NCI-H1092 treated with DMSO at 0.1 percent for 48 hours (cell line): ENCODE results near the gene CFI.
"Not testable (repeated sequence)": the region's sequence is repeated elsewhere in the genome, so short reads cannot be mapped to it uniquely, and the experiment has no call there.

Experiments used
- DNase-seq: peaks from one replicate; lab custom pipeline; 2025; lab: John Stamatoyannopoulos, UW

The CFI gene

DNA sequence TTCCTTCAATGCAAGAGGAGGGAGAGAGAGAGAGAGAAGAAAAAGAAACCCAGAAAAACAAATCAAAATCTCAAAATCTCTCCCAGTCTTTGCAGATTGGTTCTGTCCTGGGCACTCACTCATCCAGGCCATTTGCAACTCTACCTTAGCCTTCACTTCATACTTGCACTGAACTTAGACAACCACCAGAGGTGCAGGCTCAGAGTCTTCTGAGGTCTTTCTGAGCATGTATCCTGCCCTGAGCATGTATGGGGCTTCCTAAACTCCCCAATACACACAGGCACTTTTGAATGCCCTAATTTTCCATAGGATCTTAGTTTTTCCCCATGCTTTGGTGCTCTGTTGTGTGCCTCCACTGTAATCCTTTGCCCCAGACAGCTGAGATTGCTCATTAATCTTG lies 2.9 kb downstream of the CFI start:
- DNase-seq: no peak

DNA sequence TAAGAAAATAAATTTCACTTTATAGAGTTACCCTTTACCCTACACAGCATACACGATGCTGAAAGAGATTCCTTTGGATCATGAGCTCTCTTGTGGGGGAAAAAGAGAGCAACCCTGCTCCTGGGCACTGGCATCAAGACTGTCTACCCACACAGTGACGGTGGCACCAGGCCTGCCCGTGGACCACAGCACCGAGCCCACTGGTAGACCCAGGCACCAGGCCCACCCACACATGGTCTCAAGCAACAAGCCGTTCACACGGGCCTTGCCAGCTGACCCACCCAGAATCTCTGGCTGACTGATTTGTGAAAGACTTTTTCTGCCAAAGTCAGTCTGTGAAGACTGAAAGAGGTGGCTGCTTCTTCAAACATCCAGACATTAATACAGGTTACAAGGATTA lies 6.7 kb downstream of the CFI start:
- no peak for DNase-seq

DNA sequence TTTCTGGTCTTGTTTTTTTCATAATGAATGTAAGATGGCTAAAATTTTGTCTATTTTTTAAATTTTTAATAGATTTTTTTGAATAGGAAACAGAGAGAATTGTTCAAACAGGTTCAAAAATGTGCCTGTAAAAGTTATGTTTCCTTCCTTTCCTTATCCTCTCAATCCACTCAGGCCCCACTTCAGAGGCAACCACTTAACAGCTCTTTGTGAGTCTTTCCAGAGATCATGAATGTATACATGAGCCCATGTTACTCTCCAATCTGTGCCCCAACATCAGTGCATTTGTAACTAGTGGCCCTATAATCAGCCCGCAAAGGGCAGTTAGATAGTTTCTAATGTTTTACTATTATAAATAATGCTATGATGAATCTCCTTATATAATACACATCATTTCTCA lies 14.0 kb downstream of the CFI start:
- DNase-seq: no peak

DNA sequence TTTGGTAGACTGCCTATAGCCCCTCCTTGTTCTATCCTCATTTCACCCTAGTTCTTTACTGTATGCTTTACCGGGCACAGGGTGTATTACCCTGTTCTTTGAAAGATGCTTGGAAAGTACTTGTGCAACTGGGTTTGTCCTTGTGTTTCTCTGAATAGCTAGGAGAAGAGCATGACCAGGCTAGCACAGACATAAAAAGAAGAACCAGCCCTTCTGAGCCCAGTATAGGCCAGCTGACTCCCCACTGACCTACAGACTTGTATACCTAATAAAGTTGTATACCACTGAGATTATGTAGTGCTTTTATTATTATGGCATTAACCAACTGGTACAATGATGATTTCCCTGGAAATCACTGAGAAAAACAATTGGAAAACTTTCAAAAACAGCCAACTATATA lies 15.0 kb downstream of the CFI start:
- no peak for DNase-seq

DNA sequence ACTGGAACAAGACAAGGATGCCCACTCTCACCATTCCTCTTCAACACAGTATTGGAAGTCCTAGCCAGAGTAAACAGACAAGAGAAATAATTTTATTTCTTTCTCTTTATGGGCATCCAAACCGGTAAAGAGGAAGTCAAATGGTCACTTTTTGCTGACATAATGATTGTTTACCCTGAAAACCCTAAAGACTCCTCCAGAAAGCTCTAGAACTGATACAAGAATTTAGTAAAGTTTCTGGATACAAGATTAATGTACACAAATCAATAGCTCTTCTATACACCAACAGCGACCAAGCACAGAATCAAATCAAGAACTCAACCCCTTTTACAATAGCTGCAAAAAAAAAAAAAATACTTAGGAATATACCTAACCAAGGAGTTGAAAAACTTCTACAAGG lies 19.7 kb downstream of the CFI start:
- not testable (repeated sequence) for DNase-seq

DNA sequence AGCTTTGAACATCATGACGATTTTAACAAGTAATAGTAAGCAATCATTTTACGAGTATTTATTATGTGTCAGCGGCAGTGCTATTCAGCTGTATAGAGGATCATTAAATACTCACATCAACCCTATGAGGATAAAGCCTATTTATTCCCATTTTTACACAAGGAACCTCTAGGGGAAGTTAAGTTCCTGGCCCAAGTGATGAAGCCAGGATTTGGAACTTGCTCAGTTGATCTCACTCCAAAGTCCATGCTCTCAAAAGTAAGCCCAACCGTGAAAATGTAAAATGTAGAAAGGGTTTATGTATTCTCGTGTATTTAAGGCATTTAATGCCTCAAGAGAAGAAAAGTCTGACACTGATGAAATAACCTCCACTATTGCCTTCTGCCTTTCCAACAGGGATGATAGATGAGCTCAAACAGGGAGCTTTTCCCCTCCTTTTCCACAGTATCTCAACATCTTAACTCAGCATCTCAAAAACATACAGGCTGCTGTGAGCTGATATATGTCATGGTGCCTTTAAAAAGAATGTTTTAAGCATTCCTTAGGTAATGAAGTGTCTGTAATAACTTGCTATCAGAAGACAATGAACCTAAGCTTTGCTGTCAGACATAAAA lies 36.9 kb downstream of the CFI start:
- DNase-seq: no peak

DNA sequence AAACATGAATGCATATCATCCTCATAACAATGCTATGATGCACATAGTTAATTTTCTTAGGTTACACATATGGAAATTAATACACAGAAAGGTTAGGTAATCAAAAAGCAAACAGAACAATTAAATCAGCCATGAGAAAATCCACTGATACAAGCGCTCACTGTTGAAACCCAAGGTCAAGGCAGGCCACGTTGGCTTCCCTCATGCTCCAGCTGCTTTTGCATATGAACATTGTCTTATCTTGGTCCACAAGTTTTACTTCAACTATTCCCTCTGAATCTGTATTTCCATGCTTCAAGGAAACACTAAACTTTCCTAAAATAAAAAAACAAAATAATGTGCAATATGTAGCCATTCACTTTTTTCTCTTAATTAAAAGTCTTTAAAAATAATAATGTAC lies 37.4 kb downstream of the CFI start:
- no peak for DNase-seq

DNA sequence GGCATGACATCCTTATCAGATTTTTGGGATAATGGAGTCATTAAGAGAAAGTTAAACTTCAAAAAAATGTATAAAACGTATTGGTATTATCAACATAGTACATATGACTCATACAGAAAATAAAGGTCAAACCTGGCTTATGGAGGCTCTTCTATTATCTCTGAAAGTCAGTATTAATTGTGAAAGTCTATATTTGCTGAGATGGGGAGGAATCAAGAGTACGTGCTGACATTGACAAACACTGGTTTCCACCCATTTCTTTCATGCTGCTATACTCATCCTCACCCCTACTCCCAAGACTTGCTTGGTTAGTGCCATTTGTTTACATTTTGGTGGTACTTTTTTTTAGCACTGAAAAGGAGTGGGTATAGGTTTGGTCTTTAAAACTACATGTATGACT lies 41.1 kb downstream of the CFI start:
- DNase-seq: no peak

DNA sequence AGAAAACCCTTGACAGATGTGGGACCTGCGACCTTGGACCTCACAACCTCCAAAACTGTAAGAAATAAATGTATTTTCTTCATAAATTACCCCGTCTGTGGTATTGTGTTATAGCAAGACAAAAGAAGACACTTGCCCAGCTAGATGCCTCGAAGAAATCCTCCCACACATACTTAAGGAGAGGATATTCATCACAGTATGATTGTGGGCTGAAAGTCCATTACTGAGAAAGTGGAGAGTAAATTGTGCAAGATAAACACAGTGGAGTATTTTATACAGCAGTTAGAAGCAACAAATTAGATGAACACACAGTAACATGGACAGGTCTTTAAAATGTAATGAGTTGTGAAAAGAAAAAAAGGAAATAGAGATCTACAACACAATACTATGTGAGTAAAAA lies 46.1 kb downstream of the CFI start:
- no peak for DNase-seq

DNA sequence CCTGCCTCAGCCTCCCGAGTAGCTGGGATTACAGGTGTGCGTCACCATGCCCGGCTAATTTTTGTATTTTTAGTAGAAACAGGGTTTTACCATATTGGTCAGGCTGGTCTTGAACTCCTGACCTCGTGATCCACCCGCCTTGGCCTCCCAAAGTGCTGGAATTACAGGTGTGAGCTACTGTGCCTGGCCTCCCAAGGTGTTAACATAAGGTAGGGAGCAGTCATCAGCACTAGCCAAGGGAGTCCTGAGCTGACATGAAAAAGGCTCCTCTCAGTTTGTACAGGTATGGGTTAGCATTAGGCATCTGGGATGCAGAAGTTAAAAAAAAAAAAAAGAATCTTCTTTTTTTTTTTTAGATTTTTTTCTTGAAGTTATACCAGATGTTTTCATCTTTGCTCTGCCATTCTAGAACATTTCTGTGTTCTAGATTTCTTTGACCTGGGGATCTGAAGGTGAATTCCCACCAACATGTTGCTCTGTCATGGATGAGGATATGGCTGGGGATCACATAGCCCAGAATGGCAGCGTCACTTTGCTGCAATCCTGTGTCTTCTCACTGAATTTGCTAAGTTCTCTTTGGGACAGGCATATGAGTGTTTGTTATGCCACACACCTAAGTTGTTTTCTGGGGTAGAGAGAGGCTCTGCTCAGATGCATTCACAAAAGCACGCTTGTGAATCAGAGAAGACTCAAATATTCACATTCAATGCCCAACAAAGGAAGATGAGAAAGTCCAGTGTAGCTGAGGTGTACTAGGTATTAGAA lies 47.5 kb downstream of the CFI start:
- no peak for DNase-seq

DNA sequence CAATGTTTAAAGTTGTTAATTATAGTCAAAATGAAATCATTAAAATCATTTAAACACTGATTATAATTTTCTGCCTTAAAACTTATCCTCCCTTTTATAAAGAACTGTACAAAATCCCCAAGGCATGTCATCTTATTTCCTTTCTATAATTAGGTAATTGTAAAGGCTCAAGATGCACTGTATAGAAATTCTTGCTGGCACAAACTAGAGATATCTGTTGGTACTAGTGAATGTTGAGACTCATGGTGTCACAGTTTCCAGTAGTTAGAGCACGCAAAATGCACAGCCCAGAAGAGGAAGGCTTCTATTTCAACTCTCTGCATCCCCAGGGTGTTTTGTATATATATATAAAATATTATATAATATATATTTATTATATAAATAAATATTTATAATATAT lies 49.3 kb downstream of the CFI start:
- no peak for DNase-seq

DNA sequence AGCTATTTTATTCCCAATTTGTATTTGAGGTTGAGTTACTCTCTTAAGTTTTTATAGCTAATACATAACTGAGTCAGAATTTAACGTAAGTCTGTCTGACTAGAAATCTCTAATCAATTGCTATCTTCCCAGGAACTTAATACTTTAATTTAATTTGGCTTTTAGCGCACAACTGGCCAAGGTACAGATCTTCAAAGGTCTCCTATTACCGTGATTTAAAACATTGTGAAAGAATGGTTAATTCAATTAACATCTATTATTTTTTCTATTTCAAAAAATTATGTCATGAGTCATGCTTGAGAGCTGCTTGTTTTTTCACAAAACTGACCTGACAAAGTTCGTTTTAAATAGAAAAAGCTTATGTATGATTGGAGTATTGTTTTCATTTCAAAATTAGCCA lies 49.9 kb downstream of the CFI start:
- no peak for DNase-seq

DNA sequence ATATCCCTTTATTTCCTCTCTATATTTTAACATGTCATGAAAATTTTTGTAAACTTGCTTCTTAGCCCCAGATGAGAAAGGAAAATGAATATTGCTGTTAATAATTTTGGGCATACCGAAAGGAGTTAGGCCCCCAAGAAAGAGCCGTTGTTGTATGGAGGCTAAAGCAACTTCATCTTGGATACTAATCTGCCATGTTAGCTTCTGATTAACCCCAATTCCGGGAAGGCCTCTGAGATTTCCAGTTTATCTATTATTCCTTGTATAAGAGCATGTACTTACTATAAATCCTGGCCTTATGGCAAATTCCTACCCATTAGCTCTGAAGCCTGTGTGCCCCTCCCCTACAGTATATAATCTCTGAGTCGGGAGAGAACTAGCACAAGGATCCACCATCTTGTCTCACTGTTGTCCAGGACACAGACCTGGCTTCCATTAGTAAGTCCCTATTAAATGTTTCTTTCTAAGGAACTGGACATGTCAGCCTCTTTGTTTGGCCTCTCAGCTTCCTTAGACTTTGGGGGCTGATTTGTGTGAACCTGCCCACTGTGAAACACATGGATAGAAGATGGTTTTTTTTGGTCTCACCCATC lies 51.1 kb downstream of the CFI start:
- no peak for DNase-seq

DNA sequence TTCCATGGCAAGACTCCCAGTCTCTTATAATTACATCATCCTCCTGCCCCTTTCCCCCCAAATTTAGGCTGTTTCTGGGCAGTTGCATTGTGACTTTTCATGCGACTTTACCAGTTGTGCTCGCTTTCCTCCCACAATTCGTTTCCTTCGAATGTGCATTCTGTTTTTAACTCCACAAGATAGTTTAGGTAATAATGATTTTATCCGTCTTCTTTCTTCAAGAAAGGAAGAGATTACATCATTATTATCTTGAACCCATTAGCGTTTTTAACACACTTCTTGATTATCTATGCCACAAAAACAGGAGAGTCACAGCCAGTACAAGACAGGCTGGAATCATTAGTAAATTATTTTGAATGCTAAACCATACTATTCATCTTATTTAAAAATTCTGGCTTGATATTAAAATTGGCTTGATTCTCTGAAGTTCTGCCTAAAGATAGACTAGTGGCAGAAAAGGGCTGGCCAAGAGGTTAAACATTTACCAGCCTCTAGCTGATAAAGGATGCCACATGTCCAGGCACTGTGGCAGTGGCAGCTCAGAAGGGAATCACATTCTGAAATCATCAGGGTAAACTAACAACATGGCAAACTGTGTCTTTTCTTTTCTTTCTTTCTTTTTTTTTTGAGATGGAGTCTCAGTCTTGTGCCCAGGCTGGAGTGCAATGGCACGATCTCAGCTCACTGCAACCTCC lies 52.3 kb downstream of the CFI start:
- no peak for DNase-seq

DNA sequence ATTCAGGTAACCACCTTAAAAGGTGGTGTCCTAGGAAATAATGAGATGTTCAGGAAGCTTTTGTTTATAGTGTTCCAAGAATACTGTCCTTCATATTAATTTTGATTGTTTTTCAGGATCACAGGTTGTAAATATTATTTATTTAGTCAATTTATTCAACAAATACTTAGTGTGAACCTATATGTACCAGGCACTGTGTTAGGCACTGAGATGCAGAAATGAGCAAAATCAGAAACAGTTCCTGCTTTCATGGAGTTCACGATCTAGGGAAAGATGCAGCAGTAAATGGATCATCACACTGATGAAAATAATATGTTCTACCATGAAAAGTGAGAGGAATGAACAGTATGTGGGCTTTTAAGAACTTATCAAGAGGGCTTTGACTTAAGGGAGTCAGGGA lies 53.7 kb downstream of the CFI start:
- DNase-seq: no peak

DNA sequence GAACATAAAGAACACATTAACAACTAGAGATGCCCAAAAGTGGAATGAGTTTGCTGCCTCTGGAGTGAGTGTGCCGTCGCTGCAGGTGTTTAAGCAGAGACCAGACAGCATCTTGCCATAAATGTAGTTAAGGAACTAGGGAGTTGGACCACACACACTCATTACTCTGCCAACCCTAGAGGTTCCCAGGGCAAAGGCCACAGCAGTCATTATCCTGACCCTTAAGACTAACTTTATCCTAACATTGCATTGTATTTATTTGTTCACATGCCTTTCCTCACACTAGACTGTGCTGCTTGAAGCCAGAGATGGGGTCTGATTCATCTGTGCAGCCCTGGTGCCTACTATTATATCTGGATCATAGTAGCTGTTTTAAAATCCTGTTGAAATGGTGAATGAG lies 55.1 kb downstream of the CFI start:
- no peak for DNase-seq

DNA sequence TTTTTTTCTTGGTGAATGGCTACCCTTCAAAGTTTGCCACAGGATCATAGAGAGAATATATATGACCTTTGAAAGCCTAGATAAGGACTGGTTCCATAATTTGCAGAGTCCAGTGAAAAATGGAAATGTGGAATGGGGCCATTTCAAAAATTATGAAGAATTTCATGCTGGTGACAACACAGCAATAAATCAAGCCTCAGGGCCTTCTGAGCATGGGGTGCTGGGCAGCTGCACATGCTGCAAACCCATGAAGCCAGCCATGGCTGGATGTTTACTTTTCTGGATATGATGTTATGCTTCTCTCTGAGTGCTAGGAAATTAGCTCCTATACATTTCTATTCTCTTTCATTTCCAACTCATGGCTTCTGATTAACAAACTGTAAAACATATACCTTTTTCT lies 56.0 kb downstream of the CFI start:
- no peak for DNase-seq

DNA sequence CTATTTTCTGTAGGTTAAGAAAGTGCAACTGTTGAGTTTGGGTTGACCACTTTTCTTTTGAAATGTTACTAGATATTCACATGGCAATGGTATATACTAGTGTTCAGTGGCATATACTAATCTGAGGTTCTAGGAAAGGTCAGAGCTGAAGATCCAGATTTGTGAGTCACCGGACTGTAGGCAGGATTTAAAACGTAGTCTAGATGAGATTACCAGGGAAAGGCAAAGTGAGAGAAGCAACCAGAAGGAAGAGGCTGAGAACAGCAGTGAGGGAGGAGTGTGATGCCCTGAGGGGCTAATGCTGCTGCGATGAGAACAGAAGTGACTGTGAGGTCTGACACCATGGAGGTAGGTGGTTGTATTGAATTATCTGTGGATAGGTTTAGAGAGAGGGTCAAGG lies 62.3 kb downstream of the CFI start:
- no peak for DNase-seq

DNA sequence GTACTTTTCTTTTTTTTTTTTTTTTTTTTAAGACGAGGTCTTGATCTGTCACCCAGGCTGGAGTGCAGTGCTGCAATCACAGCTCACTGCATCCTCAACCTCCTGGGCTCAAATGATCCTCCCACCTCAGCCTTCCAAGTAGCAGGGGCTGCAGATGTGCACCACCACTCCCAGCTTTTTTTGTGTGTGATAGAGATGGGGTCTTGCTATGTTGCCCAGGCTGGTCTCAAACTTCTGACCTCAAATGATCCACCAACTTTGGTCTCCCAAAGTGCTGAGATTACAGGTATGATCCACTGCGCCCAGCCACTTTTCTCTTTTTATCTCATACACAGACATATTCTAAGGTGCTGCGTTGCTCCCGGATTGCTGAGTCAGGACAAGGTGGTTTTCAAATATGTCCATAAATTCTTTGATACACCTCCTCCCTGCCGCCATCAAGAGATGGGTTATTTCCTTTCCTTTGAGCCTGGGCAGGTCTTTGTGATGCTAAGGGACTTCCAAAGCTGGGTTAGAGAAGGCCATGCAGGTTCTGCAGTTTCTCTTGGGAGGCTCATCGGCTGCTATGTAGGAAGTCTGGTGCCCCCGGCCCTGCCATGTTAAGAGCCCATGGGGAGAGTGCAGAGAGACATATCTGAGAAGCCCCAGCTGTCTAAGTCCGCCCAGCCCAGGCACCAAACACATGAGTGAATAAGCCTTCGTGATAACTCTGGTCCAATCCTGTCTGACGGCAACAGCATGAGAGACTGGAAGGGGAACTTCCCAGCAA lies 63.5 kb downstream of the CFI start:
- DNase-seq: no peak

DNA sequence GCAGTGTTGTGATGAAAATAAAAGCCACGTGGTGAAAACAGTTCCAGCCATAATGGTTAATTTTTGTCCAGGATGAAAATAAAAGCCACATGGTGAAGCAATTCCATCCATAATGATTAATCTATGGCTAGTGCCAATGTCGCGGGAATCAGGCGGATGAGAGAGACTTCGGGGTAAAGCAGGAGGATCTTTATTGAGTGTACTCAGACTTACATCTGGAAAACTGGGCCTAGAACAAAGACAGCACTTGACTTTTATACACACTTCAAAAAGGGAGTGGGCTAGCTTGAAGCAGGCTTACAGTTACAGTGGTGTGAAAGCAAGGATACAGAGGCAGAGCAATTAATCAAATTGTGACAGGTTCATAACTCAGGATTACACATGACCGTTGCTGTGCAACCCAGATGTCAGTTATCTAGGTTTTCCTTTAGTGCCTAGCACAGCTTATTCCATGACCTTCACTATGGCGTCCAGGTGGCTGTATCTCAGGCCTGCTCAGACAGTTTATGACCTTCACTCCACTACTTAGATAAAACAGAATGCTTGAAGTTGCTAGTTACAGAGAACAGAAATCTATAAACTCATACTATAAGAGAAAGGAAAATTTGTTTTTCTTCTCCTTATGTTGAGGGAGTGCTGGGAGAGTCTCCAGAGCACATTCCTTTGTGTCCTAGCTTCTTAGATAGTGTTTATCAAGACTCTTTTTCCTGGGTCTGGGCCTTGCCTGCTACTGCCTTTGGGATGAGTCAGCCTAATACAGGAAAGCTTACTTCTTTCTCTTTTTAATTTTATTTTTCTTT lies 66.0 kb downstream of the CFI start:
- no peak for DNase-seq

DNA sequence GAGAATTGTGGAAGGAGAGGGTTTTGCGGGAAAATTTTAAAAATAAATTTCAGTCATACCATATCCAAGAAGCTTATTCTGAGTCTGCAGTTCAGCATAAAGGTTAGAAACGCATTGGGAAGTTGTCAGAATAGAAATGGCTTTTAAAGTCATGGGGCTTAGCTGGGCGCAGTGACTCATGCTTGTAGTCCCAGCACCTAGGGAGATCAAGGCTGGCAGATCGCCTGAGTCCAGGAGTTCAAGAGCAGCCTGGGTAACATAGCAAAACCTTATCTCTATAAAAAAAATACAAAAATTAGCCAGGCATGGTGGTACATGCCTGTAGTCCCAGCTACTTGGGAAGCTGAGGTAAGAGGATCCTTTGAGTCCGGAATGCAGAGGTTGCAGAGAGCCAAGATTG lies 68.1 kb downstream of the CFI start:
- no peak for DNase-seq
